Upper lobe of left lung (tissue), 6 donors: ENCODE data around the gene REN. TPM values are rescaled to one million over a fixed set of nuclear protein-coding genes. Genes with fewer than 3 reads are reported as not detected.

Experiments used
- ATAC-seq, 2 donors: fragments of 200-7000 bp; cut with Tn5 transposase; one replicate each; pipeline ENCODE4 v1.9.1; 2022; ENCODE audit warnings: mild to moderate bottlenecking in 2 of 2, moderate library complexity in 2 of 2; ENCODE audit not compliant: low FRiP score in 2 of 2
- DNase-seq, 2 donors: peaks; one replicate each; pipeline ENCODE4 v3.0.0-alpha.2; 2019 to 2020
- H3K27ac ChIP-seq, 4 donors: fragments of 200-600 bp; sonication (generic); one replicate each; pipeline ENCODE4 v1.5.1; 2016 to 2019
- H3K27me3 ChIP-seq, 4 donors: fragments of 200-600 bp; sonication (generic); one replicate each; pipeline ENCODE4 v1.5.1; 2017 to 2019
- H3K36me3 ChIP-seq, 4 donors: fragments of 200-600 bp; sonication (generic); one replicate each; pipeline ENCODE4 v1.5.1; 2016 to 2019
- H3K4me1 ChIP-seq, 4 donors: fragments of 200-600 bp; sonication (generic); one replicate each; pipeline ENCODE4 v1.5.1; 2018 to 2019
- H3K4me3 ChIP-seq, 4 donors: fragments of 200-600 bp; sonication (generic); one replicate each; pipeline ENCODE4 v1.5.1; 2017 to 2019; ENCODE audit warnings: mild to moderate bottlenecking in 2 of 4, moderate library complexity in 1 of 4
- H3K9me3 ChIP-seq, 4 donors: fragments of 200-600 bp; sonication (generic); one replicate each; pipeline ENCODE4 v1.5.1; 2018 to 2019
- CTCF ChIP-seq, 6 experiments: fragments of 450-650 bp in 4 of 6; fragments of 200-600 bp in 2 of 6; sonication (generic) in 2 of 6; IDR thresholded peaks; one replicate each; pipeline ENCODE4 v1.5.1; 2016 to 2019; ENCODE audit warnings: antibody characterized with exemption in 6 of 6
- EP300 ChIP-seq, 4 donors: sonication (generic); formaldehyde crosslinking; IDR thresholded peaks; one replicate each; pipeline ENCODE4 v1.5.1; 2017; ENCODE audit warnings: antibody characterized with exemption in 4 of 4, control low read depth in 2 of 4
- POLR2A ChIP-seq, 4 donors: fragments of 450-650 bp; IDR thresholded peaks; one replicate each; pipeline ENCODE4 v1.5.1; 2016 to 2017; ENCODE audit warnings: antibody characterized with exemption in 4 of 4, mild to moderate bottlenecking in 2 of 4
- POLR2AphosphoS5 ChIP-seq, 2 donors: sonication (generic); formaldehyde crosslinking; IDR thresholded peaks; one replicate each; pipeline ENCODE4 v1.5.1; 2017; ENCODE audit warnings: antibody characterized with exemption in 2 of 2
- WGBS, 2 donors: methylation state at CpG; one replicate each; pipeline ENCODE4 v1.1.5; 2017 to 2018; 5-methylcytosine and 5-hydroxymethylcytosine counted together
- total RNA-seq, 6 donors: library from RNA; depleted of rRNA in 4 of 6; stranded (reverse); fragments of >200 nt in 4 of 6; gene quantifications; one replicate each; pipeline versions ENCODE4 v1.1.0 to v1.2.1, GENCODE V29; 2016 to 2021
- donor health status: DM: no; HTN: no; CAD: no; lungs with moderate emphysema.
- donor health status: DM: no; HTN: yes; CAD: no; lungs with severe emphysema.

Gene REN
- total RNA-seq, 6 donors from 2014 or later = 0.64 to 0.76 (median 0.66) TPM; not detected in 3

GRCh38 chr1:204181116-204181515 lies 15.0 kb upstream of the REN start:
- no peak for ATAC-seq
- DNase-seq = no peak
- Histone ChIP-seq H3K27me3 (no peaks in the 10 kb centered on the region), H3K36me3 (no peaks in the 10 kb centered on the region), H3K9me3 (no peaks in the 10 kb centered on the region), H3K27ac (no peak overlapping the region), H3K4me1 (no peaks in the 10 kb centered on the region), H3K4me3 (no peak overlapping the region)
- TF ChIP-seq POLR2A (IDR thresholded peaks at IDR 0.05) (no peak), POLR2AphosphoS5 (IDR thresholded peaks at IDR 0.05) (no peak), CTCF (IDR thresholded peaks at IDR 0.05) (no peak), EP300 (IDR thresholded peaks at IDR 0.05) (no peak)
- 53 to 56% methylated on average over 1 of the region's 1 CpG for WGBS, 2 donors

- Histone ChIP-seq H3K27ac (no peak overlapping the region), H3K9me3 (no peaks in the 10 kb centered on the region), H3K27me3 (no peaks in the 10 kb centered on the region), H3K4me3 (no peak overlapping the region), H3K36me3 (no peaks in the 10 kb centered on the region), H3K4me1 (no peaks in the 10 kb centered on the region)
- ATAC-seq (no peak), DNase-seq (no peak)
- TF ChIP-seq CTCF (IDR thresholded peaks at IDR 0.05) (no peak), POLR2AphosphoS5 (IDR thresholded peaks at IDR 0.05) (no peak), POLR2A (IDR thresholded peaks at IDR 0.05) (no peak), EP300 (IDR thresholded peaks at IDR 0.05) (no peak)
- WGBS, 2 donors = 77 to 79% methylated on average over 6 of the region's 6 CpGs
These were observed 14.0 kb upstream of the REN start for GRCh38 chr1:204180133-204180532.

GRCh38 chr1:204178487-204179281 lies 12.5 kb upstream of the REN start:
- Histone ChIP-seq H3K27me3 (no peaks in the 10 kb centered on the region), H3K4me1 (no peaks in the 10 kb centered on the region), H3K27ac (no peak overlapping the region), H3K4me3 (no peak overlapping the region), H3K9me3 (no peaks in the 10 kb centered on the region), H3K36me3 (no peaks in the 10 kb centered on the region)
- WGBS, 2 donors = 82 to 84% methylated on average over 4 to 7 of the region's 7 CpGs
- TF ChIP-seq POLR2A (IDR thresholded peaks at IDR 0.05) (no peak), CTCF (IDR thresholded peaks at IDR 0.05) (no peak), EP300 (IDR thresholded peaks at IDR 0.05) (no peak), POLR2AphosphoS5 (IDR thresholded peaks at IDR 0.05) (no peak)
- DNase-seq (no peak), ATAC-seq (peak in 1 of 2 donors; percentile 20)

- DNase-seq (no peak), ATAC-seq (no peak)
- no peaks in the 10 kb centered on the region for H3K27me3 ChIP-seq
- no peak overlapping the region for H3K4me3 ChIP-seq
- no peaks in the 10 kb centered on the region for H3K4me1 ChIP-seq
- WGBS, 2 donors = 46 to 50% methylated on average over 4 of the region's 4 CpGs
- H3K9me3 ChIP-seq = no peaks in the 10 kb centered on the region
- H3K36me3 ChIP-seq = no peaks in the 10 kb centered on the region
- no peak overlapping the region for H3K27ac ChIP-seq
- no peak for TF ChIP-seq POLR2AphosphoS5 (IDR thresholded peaks at IDR 0.05)
- no peak for TF ChIP-seq CTCF (IDR thresholded peaks at IDR 0.05)
- TF ChIP-seq POLR2A (IDR thresholded peaks at IDR 0.05) = no peak
- no peak for TF ChIP-seq EP300 (IDR thresholded peaks at IDR 0.05)
These were observed 11.0 kb upstream of the REN start for GRCh38 chr1:204177133-204177532.

GRCh38 chr1:204176049-204176448 lies 9.9 kb upstream of the REN start:
- no peak overlapping the region for H3K27ac ChIP-seq
- TF ChIP-seq POLR2AphosphoS5 (IDR thresholded peaks at IDR 0.05) (no peak), POLR2A (IDR thresholded peaks at IDR 0.05) (no peak), EP300 (IDR thresholded peaks at IDR 0.05) (no peak), CTCF (IDR thresholded peaks at IDR 0.05) (no peak)
- H3K27me3 ChIP-seq = no peaks in the 10 kb centered on the region
- H3K36me3 ChIP-seq = no peaks in the 10 kb centered on the region
- H3K4me1 ChIP-seq = no peaks in the 10 kb centered on the region
- no peak overlapping the region for H3K4me3 ChIP-seq
- 84 to 86% methylated on average over 5 of the region's 5 CpGs for WGBS, 2 donors
- ATAC-seq (no peak), DNase-seq (no peak)
- no peaks in the 10 kb centered on the region for H3K9me3 ChIP-seq
